ENCODE results near the gene POLQ.

The POLQ gene

GRCh38 chr3:121436641-121437040 is 109.1 kb downstream of the POLQ start:
- no peak overlapping the region for H3K27ac ChIP-seq
- H3K4me1 ChIP-seq = no peaks in the 10 kb centered on the region
- TF ChIP-seq, protein P1, sequence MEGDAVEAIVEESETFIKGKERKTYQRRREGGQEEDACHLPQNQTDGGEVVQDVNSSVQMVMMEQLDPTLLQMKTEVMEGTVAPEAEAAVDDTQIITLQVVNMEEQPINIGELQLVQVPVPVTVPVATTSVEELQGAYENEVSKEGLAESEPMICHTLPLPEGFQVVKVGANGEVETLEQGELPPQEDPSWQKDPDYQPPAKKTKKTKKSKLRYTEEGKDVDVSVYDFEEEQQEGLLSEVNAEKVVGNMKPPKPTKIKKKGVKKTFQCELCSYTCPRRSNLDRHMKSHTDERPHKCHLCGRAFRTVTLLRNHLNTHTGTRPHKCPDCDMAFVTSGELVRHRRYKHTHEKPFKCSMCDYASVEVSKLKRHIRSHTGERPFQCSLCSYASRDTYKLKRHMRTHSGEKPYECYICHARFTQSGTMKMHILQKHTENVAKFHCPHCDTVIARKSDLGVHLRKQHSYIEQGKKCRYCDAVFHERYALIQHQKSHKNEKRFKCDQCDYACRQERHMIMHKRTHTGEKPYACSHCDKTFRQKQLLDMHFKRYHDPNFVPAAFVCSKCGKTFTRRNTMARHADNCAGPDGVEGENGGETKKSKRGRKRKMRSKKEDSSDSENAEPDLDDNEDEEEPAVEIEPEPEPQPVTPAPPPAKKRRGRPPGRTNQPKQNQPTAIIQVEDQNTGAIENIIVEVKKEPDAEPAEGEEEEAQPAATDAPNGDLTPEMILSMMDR (IDR thresholded peaks at IDR 0.05) = no peak
- no peaks in the 10 kb centered on the region for H3K36me3 ChIP-seq
- no peak overlapping the region for H3K4me3 ChIP-seq
- intact Hi-C loops (cut with DNase I; ENCODE audit: low total_unique reads) = no loop called here
- no peaks in the 10 kb centered on the region for H3K27me3 ChIP-seq
- no peaks in the 10 kb centered on the region for H3K9me3 ChIP-seq
- DNase-seq = no peak

GRCh38 chr3:121436074-121436473 is 109.7 kb downstream of the POLQ start:
- Histone ChIP-seq H3K36me3 (no peaks in the 10 kb centered on the region), H3K4me3 (no peak overlapping the region), H3K27ac (no peak overlapping the region), H3K4me1 (no peaks in the 10 kb centered on the region), H3K27me3 (no peaks in the 10 kb centered on the region), H3K9me3 (no peaks in the 10 kb centered on the region)
- intact Hi-C loops (cut with DNase I; ENCODE audit: low total_unique reads) = no loop called here
- TF ChIP-seq, protein P1 (IDR thresholded peaks at IDR 0.05) = no peak
- no peak for DNase-seq

DNA sequence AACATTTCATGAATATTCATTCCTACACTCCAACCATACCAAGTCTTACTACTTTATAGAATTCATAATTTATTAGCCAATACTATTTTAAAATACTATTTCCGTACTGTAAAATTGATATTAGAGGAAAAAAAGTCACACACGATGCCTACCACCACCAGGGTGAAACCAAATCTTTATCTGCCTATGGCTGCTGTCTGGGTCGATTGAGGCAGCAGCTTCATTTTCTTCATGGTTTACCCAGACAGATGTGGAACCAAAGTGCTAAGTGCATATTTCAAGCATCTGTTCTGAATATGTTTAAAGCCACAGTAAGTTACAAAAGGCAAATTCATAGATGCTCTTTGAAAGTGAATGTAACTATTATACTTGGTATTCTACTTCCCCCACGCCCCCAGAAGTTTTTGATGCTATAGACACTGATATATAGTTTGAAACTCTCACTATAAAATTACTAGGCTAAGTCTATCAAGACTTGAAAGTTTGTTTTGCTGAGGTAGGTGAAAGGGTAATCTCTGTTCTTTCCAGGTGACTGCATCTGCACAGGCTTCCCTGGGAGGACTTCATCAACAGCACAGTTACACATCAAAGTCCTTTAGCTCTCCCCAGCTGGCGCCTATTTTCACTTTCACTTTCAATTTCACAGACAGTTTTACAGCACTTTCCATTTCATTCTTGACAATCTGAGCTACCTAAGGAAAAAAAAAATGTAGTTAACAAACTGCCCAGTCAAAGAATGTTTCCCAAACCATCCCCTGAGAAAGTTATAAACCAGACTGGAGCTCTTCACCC is 113.9 kb downstream of the POLQ start:
- no peak overlapping the region for H3K27ac ChIP-seq
- DNase-seq = no peak
- no peaks in the 10 kb centered on the region for H3K9me3 ChIP-seq
- no peaks in the 10 kb centered on the region for H3K36me3 ChIP-seq
- no peaks in the 10 kb centered on the region for H3K4me1 ChIP-seq
- TF ChIP-seq, protein P1 (IDR thresholded peaks at IDR 0.05) = no peak
- H3K27me3 ChIP-seq = no peaks in the 10 kb centered on the region
- peak overlapping the region; percentile 32 to 35 for H3K4me3 ChIP-seq
- intact Hi-C loops (cut with DNase I; ENCODE audit: low total_unique reads) = no loop called here

DNA sequence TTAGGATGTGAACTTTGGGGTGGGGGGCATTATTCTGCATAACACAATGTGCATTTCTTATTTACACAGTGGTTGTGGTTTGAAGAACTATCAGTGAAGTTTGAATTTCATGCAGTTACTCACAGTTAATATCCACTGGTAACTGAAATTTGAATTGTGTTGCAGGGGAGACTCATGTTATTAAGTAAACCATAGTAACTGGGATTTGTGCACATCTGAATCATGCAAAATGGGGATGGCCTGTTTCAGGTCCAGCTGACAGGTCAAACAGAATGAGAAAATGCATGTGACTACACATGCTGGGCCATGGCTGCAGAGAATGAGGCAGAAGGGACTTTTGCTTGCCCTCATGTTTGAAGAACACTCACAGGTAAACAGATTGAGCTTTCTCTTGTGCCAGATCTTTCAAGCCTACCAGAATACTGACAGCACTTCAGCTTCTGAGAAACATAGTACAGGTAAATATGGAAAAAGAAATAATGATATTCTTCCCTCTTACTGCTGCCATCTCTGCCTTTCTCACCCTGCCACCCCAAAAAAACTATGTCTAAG is 115.0 kb downstream of the POLQ start:
- DNase-seq = no peak
- Histone ChIP-seq H3K4me3 (no peak overlapping the region), H3K27ac (no peak overlapping the region), H3K27me3 (no peaks in the 10 kb centered on the region), H3K36me3 (no peaks in the 10 kb centered on the region), H3K9me3 (no peaks in the 10 kb centered on the region), H3K4me1 (no peaks in the 10 kb centered on the region)
- TF ChIP-seq, protein P1 (IDR thresholded peaks at IDR 0.05) = no peak
- intact Hi-C loops (cut with DNase I; ENCODE audit: low total_unique reads) = no loop called here

GRCh38 chr3:121424549-121424948 is 121.2 kb downstream of the POLQ start:
- Histone ChIP-seq H3K27me3 (no peaks in the 10 kb centered on the region), H3K9me3 (no peaks in the 10 kb centered on the region), H3K4me3 (no peak overlapping the region), H3K36me3 (no peaks in the 10 kb centered on the region), H3K27ac (no peak overlapping the region), H3K4me1 (no peaks in the 10 kb centered on the region)
- intact Hi-C loops (cut with DNase I; ENCODE audit: low total_unique reads) = no loop called here
- TF ChIP-seq, protein P1 (IDR thresholded peaks at IDR 0.05) = no peak
- no peak for DNase-seq

All from tibial artery (tissue), 4 donors.